Stimulated activated CD8-positive, alpha-beta memory T cell treated with anti-CD3 and anti-CD28 coated beads, Interleukin-4, amount 100 ng/mL, for 48 hours (primary cell): ENCODE data around the gene NPLOC4.

Source experiments
- DNase-seq: peaks from one replicate; pipeline ENCODE4 v3.0.0-alpha.2; 2020

NPLOC4 gene

DNA sequence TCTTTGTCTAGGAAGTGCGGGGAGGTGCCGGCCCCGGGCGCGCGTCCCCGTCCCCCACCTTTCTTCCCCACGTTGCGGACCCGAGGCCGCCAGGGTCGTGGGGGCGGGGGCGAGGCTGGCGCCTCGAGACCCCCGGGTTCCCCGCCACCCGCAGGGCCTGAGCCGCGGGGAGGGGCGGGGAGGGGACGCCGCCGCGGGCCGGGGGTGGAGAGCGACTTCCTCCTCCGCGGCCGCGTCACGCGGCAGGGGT lies 122.5 kb downstream of the NPLOC4 start:
- peak; percentile 57 for DNase-seq

DNA sequence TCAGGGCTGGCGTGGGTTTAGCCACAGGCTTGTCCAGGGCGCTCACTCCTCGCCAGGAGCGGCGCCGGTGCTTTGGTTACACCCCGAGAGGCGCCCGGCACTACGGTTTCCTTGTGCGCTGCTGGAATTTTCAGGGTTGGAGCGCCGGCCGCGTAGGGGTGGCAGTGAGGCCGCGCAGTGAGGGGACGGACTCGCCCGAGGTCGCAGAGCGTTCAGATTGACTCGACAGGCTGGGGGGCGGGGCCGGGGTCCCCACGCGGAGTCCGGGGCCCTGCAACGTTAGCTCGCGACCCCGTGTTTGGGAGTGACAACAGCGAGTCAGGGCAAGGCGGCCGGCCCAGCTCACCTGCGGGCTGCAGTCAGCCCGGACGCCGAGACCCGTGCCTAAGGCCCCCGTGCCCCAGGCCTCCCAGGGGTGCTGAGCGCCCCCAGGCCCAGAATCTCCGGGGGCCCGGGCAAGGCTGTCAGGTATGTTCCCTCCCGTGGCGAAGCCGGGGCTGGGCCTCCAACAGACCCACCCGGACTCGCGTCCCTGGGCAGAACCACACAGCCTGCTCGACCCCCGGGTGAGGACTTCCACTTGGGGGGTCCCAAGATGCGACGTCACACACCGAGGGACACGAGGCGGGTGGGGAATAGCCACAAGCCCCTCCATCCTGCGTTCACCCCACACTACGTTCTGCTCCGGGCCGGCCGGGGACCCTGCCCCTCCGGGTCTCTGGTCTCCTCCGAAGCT lies 123.0 kb downstream of the NPLOC4 start:
- peak; percentile 74 for DNase-seq

DNA sequence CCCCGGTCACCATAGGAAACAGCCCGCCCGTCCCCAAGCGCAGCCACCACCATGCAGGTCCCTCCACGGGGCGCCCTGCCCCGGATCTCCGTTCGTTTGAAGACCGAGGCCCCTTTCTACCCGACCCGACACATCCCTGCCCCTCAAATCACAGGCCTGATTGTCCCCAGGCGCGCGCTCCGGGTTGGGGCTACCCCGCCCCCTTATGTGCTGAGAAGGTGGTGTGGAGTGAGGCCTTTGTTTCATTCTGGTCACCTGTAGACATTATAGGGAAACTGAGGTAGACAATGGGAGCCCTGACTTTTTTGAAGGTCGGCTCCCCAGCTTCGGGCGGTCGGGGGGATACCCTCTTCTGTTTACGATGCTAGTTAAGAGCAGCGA lies 123.5 kb downstream of the NPLOC4 start:
- peak; percentile 79 for DNase-seq

DNA sequence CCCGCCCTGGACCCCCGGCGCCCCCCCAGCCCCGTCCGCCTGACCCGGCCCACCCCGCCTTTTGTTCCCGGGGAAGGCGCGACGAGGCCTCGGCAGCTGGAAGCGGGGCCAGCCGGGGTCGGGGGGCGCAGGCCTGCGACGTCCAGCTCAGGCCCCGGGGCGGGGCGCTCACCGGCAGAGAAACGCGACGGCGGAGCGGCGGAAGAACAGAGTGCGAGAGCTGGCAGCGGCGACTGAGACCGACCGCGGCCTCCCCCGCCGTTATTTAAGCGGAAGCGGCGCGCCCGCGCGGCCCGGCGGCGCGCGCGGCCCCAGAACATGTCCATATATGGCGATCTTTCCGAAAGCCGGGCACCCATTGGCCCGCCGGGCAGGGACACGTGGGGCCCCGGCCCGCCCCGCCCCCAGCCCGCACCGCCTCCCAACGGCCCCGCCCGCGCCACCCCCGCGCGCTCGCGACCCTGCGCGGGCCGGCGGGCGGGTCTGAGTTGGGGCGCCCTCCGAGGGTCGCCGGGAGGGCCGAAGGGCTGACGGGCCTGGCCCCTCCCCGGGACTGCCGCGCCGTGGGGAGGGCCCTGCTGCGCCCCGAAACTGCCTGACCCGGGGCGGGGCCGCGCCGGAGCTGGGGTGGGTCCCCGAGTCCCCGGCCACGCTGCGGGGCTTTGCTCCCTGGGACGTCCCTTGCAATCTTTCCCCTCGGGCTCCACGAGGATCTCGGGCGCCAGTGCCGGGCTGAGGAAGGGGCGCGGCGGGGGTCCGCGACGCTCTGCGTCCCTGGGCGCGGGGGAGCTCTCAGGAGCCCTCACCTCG lies 124.1 kb downstream of the NPLOC4 start, which contains the start of gene ACTG1:
ACTG1 (minus strand) TSS at position 238 of the 810 bp plus-strand sequence. CDS start 445 bp downstream, outside the sequence.
- DNase-seq, result peak; percentile 92

DNA sequence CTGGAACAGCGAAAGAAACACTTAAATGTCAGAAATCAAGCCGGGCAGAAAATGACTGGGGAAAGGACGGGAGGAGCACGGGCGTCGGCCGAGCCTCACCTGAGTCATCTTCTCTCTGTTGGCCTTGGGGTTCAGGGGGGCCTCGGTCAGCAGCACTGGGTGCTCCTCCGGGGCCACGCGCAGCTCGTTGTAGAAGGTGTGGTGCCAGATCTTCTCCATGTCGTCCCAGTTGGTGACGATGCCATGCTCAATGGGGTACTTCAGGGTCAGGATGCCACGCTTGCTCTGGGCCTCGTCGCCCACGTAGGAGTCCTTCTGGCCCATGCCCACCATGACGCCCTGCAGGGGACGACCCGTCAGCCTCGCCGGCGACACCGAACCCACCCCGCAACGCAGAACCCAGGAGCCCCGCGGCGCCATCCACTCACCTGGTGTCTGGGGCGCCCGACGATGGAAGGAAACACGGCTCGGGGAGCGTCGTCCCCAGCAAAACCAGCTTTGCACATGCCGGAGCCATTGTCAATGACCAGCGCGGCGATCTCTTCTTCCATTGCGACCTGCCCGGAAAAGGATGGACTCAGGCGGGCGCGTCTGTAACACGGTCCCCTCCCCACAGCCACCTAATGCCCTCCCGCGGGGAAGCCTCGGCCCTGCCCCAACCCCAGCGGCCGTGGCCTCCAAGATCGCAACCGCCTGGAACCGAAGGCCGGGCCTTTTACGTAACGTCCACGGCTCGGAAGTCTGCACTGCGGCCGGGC lies 124.9 kb downstream of the NPLOC4 start:
- peak; percentile 66 for DNase-seq

DNA sequence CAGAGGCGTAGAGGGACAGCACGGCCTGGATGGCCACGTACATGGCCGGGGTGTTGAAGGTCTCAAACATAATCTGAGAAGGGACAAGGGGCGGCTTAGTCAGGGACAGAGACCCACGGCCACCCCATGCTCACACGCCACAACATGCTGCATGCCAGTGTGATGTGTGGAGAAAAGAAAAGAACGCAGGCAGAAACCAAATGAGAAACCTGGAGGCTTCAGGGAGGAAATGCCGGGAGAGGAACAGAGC lies 125.4 kb downstream of the NPLOC4 start:
- no peak for DNase-seq

DNA sequence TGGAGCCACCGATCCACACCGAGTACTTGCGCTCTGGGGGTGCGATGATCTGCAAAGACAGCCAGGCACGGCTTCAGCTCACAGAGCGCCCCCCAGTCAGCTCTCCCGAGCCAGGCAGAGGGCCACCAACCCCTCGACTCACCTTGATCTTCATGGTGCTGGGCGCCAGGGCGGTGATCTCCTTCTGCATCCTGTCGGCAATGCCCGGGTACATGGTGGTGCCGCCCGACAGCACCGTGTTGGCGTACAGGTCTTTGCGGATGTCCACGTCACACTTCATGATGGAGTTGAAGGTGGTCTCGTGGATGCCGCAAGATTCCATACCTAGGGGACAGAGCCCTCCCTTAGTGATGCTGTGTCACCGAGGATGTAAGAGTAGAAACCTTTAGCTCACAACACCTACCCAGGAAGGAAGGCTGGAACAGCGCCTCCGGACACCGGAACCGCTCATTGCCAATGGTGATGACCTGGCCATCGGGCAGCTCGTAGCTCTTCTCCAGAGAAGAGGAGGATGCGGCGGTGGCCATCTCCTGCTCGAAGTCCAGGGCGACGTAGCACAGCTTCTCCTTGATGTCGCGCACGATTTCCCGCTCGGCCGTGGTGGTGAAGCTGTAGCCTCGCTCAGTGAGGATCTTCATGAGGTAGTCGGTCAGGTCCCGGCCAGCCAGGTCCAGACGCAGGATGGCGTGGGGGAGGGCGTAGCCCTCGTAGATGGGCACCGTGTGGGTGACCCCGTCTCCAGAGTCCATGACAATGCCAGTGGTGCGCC lies 125.9 kb downstream of the NPLOC4 start:
- DNase-seq, result peak; percentile 61

DNA sequence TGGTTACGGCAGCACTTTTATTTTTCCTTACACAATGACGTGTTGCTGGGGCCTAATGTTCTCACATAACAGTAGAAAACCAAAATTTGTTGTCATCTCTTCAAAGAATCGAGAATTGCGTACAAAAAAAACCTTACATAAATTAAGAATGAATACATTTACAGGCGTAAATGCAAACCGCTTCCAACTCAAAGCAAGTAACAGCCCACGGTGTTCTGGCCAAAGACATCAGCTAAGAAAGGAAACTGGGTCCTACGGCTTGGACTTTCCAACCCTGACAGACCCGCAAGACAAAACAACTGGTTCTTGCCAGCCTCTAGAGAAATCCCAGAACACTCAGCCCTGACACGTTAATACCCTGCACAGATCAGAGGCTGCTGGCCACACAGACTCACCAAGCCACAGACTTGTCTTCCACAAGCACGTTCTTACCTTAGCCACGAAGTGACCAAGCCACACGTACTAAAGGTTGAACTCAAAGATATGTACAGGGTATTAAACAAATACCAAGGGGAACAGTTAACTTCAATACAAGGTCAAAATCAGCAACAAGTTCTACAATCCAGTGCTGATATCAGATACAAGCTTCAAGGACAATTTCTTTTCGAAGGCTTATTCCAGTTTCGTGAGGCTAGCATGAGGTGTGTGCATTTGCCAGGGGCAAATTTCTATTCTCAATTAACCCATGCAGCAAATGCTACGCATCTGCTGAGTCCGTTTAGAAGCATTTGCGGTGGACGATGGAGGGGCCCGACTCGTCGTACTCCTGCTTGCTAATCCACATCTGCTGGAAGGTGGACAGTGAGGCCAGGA lies 126.7 kb downstream of the NPLOC4 start:
- no peak for DNase-seq

DNA sequence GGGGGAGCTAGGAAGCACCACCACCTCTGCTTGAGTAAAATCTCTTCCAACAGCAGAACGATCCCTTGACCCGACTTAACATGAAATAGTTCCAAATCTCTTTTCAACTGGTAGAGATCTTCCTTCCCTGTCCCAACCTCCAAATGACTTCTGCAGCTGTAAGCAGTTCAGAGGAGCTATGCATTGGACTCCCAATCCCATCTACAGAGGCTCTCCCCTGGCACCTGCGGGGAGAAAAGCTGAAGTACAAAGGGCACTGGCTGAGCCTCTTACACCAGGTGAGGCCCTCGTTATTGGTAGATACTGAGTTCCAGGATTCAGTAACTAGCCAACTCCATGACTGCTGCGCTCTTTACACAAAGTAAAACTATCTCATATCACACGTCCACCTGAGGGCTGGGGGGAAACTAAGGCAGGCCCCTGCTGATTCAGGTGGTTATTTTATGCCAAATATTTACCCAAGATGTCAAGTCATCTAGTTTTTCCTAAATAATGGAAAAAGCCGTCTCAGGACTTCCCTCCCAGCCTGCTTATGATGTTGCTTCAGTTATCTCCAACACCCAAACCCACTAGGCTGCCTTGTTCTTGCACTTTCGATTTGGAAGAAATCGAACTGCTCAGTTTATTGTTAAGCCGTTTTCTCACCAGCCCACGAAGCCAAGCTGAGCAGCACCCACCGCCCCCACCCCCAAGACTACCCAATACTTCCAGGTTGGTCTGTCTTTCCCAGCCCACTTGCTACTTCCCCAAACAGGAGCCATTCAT lies 127.5 kb downstream of the NPLOC4 start:
- peak; percentile 46 for DNase-seq

DNA sequence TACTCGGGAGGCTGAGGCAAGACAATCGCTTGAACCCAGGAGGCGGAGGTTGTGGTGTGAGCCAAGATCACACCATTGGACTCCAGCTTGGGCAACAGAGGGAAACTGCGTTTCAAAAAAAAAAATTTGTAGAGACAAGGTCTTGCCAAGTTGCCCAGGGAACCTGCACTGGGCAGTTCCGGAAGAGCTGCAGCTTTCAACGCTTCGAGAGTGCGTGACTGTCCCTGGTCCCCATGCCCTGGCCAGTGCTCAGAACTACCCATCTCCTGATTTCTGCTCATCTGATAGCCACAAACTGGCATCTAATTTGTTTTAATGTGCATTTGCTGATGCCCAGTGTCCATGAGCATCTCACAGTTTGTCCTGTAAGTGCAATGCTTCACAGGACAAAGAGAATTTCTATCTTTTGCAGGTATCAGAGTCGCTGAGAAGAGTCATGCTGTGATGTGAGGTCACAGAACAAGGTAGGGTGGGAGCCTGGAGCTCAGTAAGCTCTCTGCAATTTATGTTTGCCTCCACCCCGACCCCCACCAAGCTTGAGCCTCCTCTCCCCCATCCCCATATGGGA lies 128.2 kb downstream of the NPLOC4 start:
- DNase-seq, result peak; percentile 55
